ENCODE data around the gene IRF8.

Gene IRF8

GRCh38 chr16:85915125-85915845 is 16.3 kb downstream of the IRF8 start:
- no peak for DNase-seq

GRCh38 chr16:85916141-85916890 is 17.4 kb downstream of the IRF8 start:
- DNase-seq: no peak

- no peak for DNase-seq
Observed at GRCh38 chr16:85917012-85917411, 18.1 kb downstream of the IRF8 start.

GRCh38 chr16:85917959-85918358 is 19.0 kb downstream of the IRF8 start:
- no peak for DNase-seq

GRCh38 chr16:85918436-85918835 is 19.5 kb downstream of the IRF8 start:
- DNase-seq: no peak

GRCh38 chr16:85919271-85920267 is 20.6 kb downstream of the IRF8 start:
- no peak for DNase-seq

GRCh38 chr16:85921026-85921425 is 22.1 kb downstream of the IRF8 start:
- no peak for DNase-seq

- no peak for DNase-seq
Observed at GRCh38 chr16:85923153-85924021, 24.4 kb downstream of the IRF8 start.

- no peak for DNase-seq
Observed at GRCh38 chr16:85924675-85925074, 25.7 kb downstream of the IRF8 start.

GRCh38 chr16:85926370-85926769 is 27.4 kb downstream of the IRF8 start:
- no peak for DNase-seq

- DNase-seq: no peak
Observed at GRCh38 chr16:85927371-85927770, 28.4 kb downstream of the IRF8 start.

- no peak for DNase-seq
Observed at GRCh38 chr16:85927959-85928358, 29.0 kb downstream of the IRF8 start.

GRCh38 chr16:85928401-85928820 is 29.4 kb downstream of the IRF8 start:
- DNase-seq: no peak

GRCh38 chr16:85929259-85929721 is 30.3 kb downstream of the IRF8 start:
- no peak for DNase-seq

GRCh38 chr16:85930301-85930700 is 31.3 kb downstream of the IRF8 start:
- DNase-seq: no peak

GRCh38 chr16:85931596-85932402 is 32.8 kb downstream of the IRF8 start:
- DNase-seq: no peak

GRCh38 chr16:85934210-85934609 is 35.2 kb downstream of the IRF8 start:
- no peak for DNase-seq

- DNase-seq: no peak
Observed at GRCh38 chr16:85935391-85935973, 36.5 kb downstream of the IRF8 start.

- DNase-seq: no peak
Observed at GRCh38 chr16:85935974-85936760, 37.2 kb downstream of the IRF8 start.

GRCh38 chr16:85936816-85937215 is 37.9 kb downstream of the IRF8 start:
- no peak for DNase-seq

All from NCI-H1048 (cell line).